Measurements from ENCODE around the gene CLRN3. TPM values are rescaled to one million over a fixed set of nuclear protein-coding genes. Genes with fewer than 3 reads are reported as not detected.

The CLRN3 gene
- total RNA-seq, 1 experiment from 2014 or later = not detected

- TF ChIP-seq CTCF (IDR thresholded peaks at IDR 0.05; ENCODE audit: unreplicated experiment) = no peak
- Mint-ChIP-seq H3K9me3 (ENCODE audit: unreplicated experiment) (no peaks in the 10 kb centered on the region), H3K27ac (ENCODE audit: low read depth, unreplicated experiment) (no peak overlapping the region), H3K4me3 (ENCODE audit: unreplicated experiment) (no peak overlapping the region), H3K4me1 (ENCODE audit: insufficient read depth, unreplicated experiment) (peaks cover 13% of the 10 kb centered on the region), H3K27me3 (ENCODE audit: insufficient read depth, unreplicated experiment) (no peaks in the 10 kb centered on the region), H3K36me3 (ENCODE audit: insufficient read depth, unreplicated experiment) (no peaks in the 10 kb centered on the region)
- ChIA-PET POLR2A (no interaction called here), CTCF (no interaction called here)
- intact Hi-C loops (cut with micrococcal nuclease) = no loop called here
- no TSS peak for BruUV-seq (replicated peaks)
- no peak for DNase-seq (ENCODE audit: unreplicated experiment)
These were observed 9.8 kb downstream of the CLRN3 start for GRCh38 chr10:127882801-127883459.

DNA sequence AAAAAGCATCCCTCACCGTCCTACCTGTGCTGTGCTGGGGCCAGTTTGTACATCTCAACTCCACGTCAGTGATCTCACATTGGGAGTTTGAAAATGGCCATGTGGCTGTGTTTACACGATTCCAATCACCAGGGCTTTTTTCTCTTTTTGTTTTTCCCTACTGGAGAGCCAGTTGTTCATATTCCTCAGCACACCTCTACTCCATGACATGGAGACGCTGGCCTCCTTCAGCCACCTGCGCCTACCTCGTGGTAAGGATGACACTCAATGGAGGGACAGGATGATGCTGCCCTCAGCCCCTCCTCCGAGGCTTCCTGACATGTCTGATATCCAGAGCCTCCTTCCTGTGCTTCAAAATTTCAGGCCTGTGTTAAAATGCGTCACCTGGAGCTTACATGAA, 10.3 kb downstream of the CLRN3 start:
- H3K4me1 Mint-ChIP-seq (ENCODE audit: insufficient read depth, unreplicated experiment) = peaks cover 13% of the 10 kb centered on the region
- no peaks in the 10 kb centered on the region for H3K27me3 Mint-ChIP-seq (ENCODE audit: insufficient read depth, unreplicated experiment)
- no peaks in the 10 kb centered on the region for H3K9me3 Mint-ChIP-seq (ENCODE audit: unreplicated experiment)
- TF ChIP-seq CTCF (IDR thresholded peaks at IDR 0.05; ENCODE audit: unreplicated experiment) = no peak
- no TSS peak for BruUV-seq (replicated peaks)
- no peaks in the 10 kb centered on the region for H3K36me3 Mint-ChIP-seq (ENCODE audit: insufficient read depth, unreplicated experiment)
- H3K27ac Mint-ChIP-seq (ENCODE audit: low read depth, unreplicated experiment) = no peak overlapping the region
- no peak overlapping the region for H3K4me3 Mint-ChIP-seq (ENCODE audit: unreplicated experiment)
- POLR2A ChIA-PET = no interaction called here
- no peak for DNase-seq (ENCODE audit: unreplicated experiment)
- CTCF ChIA-PET = no interaction called here
- intact Hi-C loops (cut with micrococcal nuclease) = no loop called here

DNA sequence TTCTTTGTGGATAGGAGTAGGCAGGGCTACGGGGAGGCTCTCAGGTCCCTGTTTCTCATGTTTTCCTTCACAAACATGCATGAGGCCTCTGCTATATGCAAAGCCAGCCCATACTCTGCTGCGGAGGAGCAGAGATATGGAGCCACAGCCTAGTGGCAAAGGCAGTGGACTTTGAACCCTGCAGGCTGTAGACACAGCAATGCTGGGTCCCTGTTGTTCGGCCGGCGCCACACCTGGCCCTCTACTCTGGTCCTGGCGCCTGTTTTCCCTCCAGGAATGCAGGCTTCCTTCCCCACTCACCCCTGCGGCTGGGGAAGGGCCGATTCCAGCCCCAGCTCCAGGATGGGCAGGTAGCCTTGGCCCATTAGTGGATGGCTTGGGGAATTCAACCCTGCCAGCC, 11.5 kb downstream of the CLRN3 start:
- H3K36me3 Mint-ChIP-seq (ENCODE audit: insufficient read depth, unreplicated experiment) = no peaks in the 10 kb centered on the region
- POLR2A ChIA-PET = no interaction called here
- H3K27me3 Mint-ChIP-seq (ENCODE audit: insufficient read depth, unreplicated experiment) = no peaks in the 10 kb centered on the region
- no peak overlapping the region for H3K27ac Mint-ChIP-seq (ENCODE audit: low read depth, unreplicated experiment)
- H3K4me3 Mint-ChIP-seq (ENCODE audit: unreplicated experiment) = no peak overlapping the region
- DNase-seq (ENCODE audit: unreplicated experiment) = no peak
- TF ChIP-seq CTCF (IDR thresholded peaks at IDR 0.05; ENCODE audit: unreplicated experiment) = no peak
- BruUV-seq (replicated peaks) = no TSS peak
- intact Hi-C loops (cut with micrococcal nuclease) = no loop called here
- no peaks in the 10 kb centered on the region for H3K9me3 Mint-ChIP-seq (ENCODE audit: unreplicated experiment)
- peaks cover 10% of the 10 kb centered on the region for H3K4me1 Mint-ChIP-seq (ENCODE audit: insufficient read depth, unreplicated experiment)
- CTCF ChIA-PET = interaction anchor here (1.8 kb wide), 1 partner anchor 27 kb away, joined by 5 read pairs; no protein-coding TSS in a partner anchor

GRCh38 chr10:127880557-127880956, 12.2 kb downstream of the CLRN3 start:
- ChIA-PET POLR2A (no interaction called here), CTCF (interaction anchor here (1.2 to 1.8 kb wide), 2 partner anchors 8 to 26 kb away, joined by 4 to 5 read pairs; no protein-coding TSS in a partner anchor)
- H3K27ac Mint-ChIP-seq (ENCODE audit: low read depth, unreplicated experiment) = no peak overlapping the region
- no peaks in the 10 kb centered on the region for H3K36me3 Mint-ChIP-seq (ENCODE audit: insufficient read depth, unreplicated experiment)
- no TSS peak for BruUV-seq (replicated peaks)
- intact Hi-C loops (cut with micrococcal nuclease) = no loop called here
- no peak overlapping the region for H3K4me3 Mint-ChIP-seq (ENCODE audit: unreplicated experiment)
- TF ChIP-seq CTCF (IDR thresholded peaks at IDR 0.05; ENCODE audit: unreplicated experiment) = no peak
- peaks cover 8% of the 10 kb centered on the region for H3K4me1 Mint-ChIP-seq (ENCODE audit: insufficient read depth, unreplicated experiment)
- no peak for DNase-seq (ENCODE audit: unreplicated experiment)
- H3K27me3 Mint-ChIP-seq (ENCODE audit: insufficient read depth, unreplicated experiment) = no peaks in the 10 kb centered on the region
- no peaks in the 10 kb centered on the region for H3K9me3 Mint-ChIP-seq (ENCODE audit: unreplicated experiment)
